Stimulated activated CD8-positive, alpha-beta memory T cell treated with anti-CD3 and anti-CD28 coated beads, Interleukin-15, amount 100 ng/mL, for 48 hours (primary cell): ENCODE data around the gene ARAP2.
"Not testable (repeated sequence)": the region's sequence is repeated elsewhere in the genome, so short reads cannot be mapped to it uniquely, and the experiment has no call there.

Experiments
- DNase-seq, 2 donors: peaks; one replicate each; pipeline ENCODE4 v3.0.0-alpha.2; 2020; ENCODE audit warnings: low read depth in 2 of 2

ARAP2 gene

DNA sequence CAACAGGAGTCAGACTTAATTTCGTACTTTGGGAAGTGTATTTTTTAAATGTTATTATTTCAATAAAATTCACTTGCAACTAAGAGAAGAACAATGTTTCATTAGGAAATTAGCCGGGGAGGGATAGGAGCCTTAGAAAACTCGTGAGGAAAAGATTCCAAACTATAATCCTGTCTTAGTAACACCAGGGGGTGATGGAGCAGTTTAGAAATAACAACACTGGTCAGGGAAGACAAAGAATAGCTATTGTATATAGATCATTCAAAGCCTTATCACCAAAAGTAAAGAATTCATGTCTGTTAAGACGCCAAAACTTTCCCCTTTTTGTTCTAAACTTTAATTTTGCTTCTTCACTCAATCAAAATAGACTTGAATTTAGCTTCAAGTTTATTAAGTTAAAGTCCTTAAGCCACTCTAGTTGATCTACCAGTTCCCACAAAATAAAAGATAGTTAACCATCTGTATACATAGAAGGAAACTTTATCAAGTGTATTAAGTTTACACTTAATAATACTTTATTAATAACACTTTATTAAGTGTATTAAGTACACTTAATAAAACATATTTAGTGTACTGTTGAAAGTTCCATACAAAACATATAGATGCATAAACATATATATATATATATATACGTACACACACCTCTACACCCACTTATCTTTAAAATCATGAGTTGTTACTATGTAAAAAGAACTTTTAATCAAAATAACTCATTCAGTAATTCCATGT is 60.5 kb downstream of the ARAP2 start:
- DNase-seq: no peak

DNA sequence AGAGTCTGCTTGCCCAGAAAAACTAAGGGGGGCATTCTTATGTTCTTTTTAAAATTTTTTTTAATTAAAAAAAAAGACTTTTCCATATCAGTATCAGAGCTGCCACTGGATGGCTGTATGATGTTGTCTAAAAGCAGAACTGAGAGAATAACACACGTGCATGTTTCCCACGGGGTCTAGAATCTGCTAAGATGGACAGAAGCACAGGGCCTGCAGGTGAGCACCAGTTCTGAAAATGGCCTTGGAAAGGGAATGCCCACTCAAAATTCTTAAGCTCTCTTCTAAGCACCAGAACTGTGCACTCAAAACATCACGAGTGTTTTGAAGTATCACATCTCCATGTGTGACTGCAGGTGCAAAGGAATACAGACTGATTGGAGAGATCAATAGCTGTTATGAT is 61.1 kb downstream of the ARAP2 start:
- DNase-seq: no peak

DNA sequence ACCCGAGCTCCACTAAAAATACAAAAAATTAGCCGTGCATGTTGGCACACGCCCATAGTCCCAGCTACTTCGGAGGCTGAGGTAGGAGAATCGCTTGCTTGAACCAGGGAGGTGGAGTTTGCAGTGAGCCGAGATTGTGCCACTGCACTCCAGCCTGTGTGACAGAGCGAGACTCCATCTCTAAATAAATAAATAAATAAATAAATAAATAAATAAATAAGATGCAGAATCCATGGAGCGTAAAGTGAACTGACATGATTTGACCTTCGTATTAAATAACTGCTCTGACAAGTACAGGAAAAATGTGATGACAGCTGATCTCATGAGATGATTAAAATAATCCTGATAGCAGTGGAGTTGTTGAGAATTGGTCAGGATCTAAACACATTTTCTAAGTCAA is 62.0 kb downstream of the ARAP2 start:
- DNase-seq: not testable (repeated sequence)

DNA sequence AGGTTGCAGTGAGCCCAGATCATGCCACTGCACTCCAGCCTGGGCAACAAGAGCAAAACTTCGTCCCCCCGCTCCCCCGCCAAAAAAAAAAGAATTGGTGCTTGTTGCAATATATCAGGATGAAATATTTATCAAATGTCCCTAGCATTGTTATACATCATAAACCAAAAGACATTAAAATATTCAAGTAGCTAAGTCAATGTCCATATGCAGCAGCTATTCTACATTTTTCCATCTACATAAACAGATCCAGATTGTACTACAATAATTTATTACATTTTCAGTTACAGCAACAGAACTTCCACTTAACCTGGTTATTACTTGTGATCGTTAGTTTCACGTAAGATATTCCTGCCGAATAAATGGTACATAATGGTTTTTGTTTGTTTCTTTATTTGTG is 64.1 kb downstream of the ARAP2 start:
- DNase-seq: no peak

DNA sequence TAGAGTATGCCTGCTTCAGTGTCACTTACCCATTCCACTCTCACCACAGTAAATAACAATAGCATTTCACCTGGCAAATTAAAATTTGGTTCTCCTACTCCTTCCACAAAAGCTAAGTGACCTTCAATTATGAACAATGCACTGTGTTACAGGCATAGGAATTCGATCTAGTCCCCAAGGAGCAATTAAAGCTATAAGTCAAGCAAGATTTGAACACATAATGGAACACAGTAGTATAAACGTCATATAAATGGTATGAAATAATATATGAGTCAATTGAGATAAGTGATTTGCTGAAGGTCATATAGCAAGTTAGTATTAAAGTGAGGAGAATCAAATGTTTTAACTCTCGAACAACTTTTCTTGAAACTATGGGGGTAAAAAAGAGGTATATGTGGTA is 65.8 kb downstream of the ARAP2 start:
- no peak for DNase-seq

DNA sequence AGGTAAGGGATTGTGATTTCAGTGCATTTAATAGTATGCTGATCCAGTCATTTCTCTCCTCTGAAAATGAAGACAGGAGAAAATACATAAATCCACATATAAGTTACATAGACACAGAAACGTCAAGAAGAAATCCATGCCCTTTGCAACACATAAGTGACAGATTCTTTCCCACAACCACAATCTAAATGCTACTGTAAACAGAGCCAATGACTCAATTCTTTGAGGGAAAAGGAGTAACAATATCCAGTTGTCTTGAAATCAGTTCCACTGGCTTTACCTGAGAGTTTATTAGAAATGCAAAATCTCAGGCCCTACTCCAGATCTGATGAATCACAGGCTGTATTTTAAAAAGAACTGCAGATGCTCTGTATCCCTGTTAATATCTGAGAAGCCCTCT is 66.4 kb downstream of the ARAP2 start:
- DNase-seq: no peak

DNA sequence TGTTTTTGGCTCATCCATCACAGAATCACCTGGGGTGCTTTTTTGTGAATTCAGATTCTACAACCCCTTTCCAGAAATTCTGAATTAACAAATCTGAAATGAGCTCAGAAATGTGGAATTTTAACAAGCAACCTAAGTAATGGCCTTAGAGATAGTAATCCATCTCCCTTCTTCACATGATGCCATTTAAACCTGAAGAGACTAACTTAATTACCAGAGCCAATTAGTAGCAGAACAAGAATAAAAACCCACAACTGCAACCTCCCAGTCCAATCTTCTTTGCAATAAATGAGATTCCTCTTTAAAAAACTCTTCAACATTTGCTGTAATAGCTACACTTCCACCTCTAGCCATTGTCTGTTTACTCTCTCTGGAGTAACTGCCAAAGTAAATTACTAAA is 69.7 kb downstream of the ARAP2 start:
- DNase-seq: no peak

DNA sequence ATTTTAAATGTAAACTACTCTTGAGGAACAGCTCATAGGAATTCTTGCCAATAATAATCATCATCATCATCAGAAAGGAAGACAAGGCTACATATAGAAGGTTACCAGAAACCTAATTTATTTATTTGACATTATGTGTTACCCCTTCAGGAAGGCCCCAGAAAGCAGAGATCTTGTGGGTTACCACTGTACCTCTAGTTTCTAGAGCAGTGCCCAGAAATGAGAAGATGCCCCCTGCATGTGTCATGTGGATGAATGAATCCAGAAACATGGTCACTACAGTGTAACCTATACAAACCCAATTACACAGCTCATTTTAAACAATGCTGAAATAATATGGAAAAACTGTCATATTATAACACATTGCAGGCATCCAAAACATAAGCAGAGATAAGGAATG is 70.4 kb downstream of the ARAP2 start:
- no peak for DNase-seq

DNA sequence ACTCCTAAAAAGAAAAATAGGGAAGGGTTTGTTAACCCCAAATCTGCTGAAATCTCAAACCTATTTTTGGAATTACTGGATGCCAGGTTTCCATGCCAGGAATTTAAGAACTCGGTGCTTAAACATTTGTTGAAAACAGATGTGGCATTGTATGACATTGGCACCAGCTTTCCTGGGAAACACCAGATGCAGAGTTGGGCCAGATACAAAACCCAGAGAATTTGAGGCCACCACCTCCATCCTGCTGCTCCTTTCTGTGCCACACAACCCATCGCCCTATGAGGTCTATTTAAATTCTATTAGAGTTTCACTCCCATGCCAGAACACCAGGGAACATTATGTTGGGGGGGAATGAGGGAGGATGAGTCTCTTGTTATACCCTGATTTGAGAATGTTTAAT is 71.7 kb downstream of the ARAP2 start:
- no peak for DNase-seq

DNA sequence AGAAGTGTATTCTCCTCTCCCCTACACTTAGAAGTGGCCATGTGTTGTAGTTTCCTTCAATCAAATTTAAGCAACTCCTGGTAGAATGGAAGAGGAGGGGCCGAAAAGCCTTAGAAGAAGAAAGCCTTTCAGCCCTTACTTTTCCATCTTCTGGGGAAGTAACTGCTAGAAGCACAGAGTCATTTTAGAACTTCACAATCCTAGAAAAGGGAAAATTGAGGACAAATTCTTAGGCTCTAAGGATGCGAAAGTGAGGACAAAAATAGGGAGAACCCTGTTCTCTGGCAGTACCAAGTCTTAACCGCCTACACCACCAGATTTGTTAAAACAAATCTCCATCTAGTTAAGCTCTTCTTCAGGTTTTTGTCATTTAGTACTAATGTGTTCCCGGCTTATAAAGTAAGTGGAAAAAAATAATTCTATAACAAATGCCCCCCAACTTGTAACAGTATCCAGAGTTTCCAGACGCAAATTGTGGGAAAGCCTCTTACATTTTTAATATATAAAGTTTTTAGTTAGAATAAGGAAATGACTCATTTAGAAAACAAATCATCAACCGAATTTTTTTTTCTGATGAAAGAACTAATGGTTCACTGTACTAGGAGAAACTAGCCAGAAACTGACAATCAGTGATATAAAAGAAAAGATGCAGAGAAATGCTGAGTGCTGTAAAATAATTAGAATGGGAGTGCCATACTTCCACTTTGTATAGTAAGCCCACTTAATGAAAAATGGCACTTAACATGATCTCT is 76.0 kb downstream of the ARAP2 start:
- DNase-seq: no peak

DNA sequence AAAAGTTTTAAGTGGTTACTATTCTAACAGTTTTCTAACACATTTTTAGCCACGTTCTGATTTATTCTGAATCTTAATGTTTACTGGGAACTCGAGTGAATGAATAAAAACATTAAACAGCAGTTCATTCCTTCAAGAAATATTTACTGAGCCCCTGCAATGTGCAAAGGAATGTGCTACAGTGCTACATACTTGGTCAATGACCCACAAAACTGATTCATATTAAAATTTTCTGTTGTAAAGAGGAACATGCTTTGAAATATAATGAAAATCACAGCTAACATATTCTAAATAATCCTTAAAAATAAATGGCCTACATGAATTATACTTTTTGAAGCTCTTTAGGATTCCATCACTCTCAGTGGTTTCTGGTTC is 78.7 kb downstream of the ARAP2 start:
- DNase-seq: no peak

DNA sequence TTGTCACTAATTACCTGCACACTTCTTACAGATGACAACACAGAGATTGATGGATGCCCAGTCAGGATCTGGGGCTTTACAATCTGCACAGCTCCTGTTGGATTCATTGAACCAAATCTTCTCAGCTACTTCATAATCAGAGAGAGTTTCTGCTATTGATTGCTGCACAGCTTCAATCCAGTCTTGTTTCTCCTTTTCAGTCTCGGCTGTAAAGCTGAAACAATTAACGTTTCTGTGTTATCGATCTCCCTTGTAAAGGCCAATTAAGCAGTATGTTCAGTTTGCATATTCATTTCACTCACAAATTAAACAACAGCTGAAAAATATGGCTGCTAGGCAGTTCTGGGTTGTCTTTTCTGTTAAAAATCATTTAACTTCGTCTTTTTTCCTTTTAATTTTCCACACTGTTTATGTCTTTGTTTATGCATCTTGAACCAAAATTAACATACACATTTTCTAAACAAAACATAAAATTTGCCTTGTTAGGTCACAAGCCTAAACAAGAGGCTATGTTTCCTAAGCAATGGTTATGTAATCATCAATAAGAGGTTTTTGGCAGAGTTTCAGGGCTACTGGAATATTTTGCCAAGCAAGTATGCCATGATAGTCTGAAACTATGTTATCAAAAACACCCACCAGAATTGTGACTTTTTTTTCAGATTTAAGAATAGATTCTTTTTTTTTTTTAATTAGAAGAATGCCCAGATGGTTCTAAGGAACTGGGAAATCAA is 79.2 kb downstream of the ARAP2 start:
- no peak for DNase-seq

DNA sequence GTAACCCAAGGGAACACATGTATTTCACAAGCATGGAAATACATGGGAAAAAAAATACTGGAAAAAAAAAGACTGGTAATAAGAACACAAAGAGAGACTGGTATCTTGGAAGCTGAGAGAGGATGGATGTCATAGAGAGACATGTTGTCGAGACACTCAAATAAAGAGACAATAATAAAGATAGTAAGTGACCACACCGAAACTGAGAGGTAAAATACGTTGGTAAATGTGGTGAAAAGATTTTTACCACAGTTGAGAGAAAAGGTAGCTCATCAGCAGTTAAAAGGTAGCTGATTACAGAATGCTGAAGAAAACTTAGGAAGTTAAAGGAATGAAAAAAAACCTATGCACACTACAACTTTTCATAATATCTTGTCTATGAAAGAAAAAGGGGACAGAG is 81.1 kb downstream of the ARAP2 start:
- no peak for DNase-seq

DNA sequence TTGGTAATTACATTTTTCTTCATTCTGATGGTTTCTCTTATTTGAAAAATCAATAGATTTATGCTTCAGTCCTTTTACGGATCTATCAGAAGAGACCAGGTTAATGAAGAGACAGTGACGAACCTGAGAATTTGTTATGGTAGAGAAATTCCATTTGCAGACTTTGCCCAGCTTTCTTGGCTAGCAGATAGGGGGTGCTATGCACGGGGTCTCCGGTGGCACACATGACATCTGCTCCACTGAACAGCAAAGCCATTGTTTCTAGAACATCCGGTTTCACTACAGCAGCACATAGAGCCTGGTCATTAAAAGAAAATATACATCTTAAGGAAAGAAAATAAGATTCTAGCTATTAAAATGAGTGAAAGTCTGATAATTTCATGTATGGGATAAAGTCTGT is 85.1 kb downstream of the ARAP2 start:
- DNase-seq: no peak

DNA sequence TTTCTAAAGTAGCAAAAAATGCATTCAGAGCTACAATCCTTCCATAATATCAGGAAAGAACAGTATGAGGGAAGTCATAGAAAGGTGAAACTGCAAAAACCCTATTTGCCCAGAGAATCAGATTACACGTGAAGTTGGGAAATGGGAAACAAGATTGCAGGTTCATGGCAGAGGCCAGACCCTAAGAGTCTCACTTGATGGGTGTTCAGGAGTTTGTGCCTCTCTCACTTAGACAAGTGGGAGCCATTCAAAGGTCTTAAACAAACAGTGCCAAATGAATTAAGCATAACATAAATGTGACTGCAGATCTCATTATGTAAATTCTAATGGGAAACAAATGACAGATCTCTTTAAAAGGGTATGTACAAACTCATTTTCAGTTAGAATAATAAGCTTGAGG is 91.6 kb downstream of the ARAP2 start:
- DNase-seq: no peak

DNA sequence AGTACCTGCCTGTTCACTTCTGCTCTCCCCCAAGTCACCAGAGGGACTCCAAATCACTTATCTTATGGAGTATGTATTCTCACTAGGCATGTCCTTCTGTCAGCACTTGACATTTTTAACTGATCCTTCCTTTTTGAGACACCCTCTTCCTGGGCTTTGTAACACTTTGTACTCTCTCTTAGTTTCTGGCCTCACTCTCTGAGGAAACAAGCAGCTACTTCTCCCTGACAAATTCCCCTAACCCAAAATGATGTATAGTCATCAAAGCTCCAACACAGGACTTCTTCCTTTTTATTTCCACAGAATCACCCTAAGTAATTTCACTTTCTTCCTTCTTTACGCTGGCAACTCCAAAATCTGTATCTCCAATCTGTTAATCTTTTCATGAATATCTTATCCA is 101.8 kb downstream of the ARAP2 start:
- no peak for DNase-seq

DNA sequence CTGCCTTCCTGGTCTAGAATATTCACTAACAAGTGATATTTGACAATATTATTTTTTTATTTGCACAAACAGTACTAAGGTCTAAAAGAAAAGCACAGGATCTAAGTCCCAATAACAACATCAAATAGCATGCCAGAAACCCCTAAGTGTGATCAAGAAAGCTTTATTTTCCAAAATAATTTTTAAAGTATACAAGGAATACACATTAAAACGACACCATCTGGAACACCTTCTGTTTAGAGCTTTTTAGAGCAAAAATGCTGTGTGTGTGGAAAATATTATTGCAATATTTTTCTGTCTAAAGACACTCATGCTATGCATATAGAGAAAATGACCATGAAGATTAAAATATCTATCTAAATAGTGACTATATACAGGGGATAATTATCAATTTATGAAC is 103.1 kb downstream of the ARAP2 start:
- no peak for DNase-seq

DNA sequence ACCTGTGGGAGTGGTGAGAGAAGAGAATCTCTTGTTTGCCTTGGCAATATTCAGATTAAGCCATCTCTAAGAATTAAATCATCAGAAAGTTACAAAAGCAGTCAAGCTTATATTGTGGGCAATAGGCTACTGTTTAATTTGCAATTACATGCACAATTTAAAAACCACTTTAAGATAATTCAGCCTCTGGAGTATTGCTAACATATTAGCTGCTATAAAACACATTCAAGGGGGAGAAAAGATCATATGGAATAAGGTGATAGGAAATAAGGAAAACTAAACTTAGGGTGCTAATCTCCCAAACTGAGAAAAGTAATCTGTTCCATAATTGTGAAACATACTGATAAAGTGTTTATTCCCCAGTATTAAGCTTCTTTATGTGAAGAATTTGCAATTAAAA is 103.9 kb downstream of the ARAP2 start:
- DNase-seq: no peak

DNA sequence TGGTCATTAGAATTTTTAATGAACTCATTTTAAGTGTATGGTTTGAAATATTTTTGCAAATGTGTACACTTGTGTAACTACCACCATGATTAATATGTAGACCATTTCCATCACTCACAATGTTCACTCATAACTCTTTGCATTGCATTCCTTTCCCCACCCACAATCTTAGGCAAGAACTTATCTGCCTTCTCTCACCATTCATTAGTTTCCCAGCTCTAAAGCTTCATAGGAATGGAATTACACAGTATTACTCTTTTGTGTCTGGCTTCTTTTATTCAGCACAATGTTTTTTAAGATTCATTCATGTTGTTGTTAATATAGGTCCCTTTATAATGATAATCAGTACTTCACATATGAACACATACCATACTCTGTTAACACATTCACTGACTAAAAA is 106.1 kb downstream of the ARAP2 start:
- DNase-seq: no peak

DNA sequence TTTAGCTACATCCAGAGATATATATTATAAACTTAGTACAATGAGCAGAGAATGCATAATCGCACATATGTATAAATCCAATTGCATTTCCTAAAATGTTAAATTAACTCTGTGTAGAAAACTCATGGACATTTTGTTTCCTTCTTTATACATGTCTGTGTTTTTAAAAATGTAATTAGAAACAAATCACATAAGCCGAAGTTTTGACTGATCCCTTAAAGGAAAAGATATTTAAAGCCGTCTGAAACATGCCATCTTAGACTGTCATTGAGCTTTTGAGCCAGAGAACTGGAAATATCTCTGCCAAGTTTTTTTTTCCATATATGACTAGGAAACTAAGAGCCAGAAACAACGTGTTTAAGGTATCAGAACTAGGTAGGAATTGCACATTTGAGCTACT is 107.0 kb downstream of the ARAP2 start:
- no peak for DNase-seq

DNA sequence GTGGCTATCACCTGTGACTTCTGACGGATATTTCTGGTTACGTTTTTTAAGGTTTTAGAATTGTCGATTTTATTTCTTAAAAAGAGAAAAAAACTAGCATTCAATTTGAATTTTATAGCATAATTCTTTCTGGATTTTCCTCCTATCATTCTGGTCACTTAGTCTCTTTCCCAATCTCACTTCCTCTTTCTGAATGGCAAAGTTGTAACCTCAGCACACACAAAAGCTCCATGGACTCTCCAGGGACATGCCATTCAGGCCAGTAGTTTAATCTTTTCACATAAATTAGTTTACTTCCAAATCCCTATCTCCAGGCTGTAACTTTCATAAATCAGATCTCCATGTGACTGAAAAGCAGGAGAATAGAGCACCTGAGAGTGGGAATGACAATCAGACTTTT is 110.7 kb downstream of the ARAP2 start:
- DNase-seq: no peak

DNA sequence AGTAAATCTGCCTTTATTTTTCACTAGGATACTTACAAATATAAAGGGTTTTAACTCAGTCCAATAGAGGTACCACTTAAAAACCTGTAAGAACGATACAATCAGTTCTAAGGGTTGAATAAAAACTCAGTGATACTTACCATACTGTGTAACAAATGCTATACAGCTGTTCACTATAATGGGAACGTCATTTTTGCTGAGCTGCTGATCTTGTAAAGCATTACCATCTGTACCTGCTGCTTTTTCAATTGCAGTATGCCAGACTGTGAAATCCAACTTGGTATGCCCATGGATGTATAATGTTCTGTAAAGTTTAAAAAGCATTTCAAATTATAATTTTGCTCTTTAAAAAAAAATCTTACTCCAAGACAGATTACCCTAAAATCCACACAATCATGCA is 111.2 kb downstream of the ARAP2 start:
- DNase-seq: no peak

DNA sequence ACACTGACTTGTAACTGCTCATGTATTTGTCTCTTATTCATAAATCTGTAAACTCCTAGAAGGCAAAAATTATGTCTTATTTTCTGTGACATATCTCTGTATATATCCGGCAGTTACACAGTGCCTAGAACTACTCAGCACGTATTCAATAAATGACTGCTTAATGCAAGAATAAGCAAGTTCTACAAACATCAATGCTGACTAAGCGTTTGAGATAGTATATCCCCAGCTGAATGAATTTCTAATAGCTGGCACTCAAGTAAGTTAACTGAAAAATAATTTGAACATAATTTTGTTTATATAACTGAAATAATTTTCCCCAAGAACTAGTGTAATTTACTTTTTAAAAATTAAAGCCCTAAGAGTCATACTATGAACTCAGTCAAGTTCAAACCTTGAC is 113.7 kb downstream of the ARAP2 start:
- no peak for DNase-seq
